ENCODE data around the gene CLEC20A.

DNA sequence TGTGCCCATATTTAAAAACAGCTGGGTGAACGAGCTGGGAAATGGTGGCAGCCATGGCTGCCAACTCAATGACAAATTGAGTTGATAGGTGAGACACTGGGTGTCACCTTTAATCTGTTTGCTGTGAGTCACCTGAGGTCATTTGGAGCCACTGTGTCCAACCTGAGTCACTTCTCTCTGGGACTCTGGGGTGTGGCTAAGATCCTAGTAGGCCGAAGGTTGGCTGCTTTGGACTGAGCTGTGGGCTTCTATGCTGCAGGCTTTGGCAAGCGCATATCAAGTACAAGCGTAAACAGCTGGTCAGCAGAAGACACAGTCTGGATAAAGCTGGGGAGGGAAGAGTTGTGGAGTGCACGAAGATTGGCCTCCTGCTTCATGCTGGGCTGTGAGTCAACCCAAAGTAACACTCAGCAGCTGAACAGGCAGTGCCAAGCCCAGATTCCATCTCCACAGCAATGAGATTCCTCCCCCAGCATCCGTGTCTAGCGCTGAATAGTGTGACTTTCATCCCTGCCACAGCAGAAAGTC, 40.1 kb upstream of the CLEC20A start:
- TF ChIP-seq, protein P1, sequence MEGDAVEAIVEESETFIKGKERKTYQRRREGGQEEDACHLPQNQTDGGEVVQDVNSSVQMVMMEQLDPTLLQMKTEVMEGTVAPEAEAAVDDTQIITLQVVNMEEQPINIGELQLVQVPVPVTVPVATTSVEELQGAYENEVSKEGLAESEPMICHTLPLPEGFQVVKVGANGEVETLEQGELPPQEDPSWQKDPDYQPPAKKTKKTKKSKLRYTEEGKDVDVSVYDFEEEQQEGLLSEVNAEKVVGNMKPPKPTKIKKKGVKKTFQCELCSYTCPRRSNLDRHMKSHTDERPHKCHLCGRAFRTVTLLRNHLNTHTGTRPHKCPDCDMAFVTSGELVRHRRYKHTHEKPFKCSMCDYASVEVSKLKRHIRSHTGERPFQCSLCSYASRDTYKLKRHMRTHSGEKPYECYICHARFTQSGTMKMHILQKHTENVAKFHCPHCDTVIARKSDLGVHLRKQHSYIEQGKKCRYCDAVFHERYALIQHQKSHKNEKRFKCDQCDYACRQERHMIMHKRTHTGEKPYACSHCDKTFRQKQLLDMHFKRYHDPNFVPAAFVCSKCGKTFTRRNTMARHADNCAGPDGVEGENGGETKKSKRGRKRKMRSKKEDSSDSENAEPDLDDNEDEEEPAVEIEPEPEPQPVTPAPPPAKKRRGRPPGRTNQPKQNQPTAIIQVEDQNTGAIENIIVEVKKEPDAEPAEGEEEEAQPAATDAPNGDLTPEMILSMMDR (IDR thresholded peaks at IDR 0.05) = no peak
- no peak for TF ChIP-seq POLR2A (IDR thresholded peaks at IDR 0.05; ENCODE audit: low read depth)
